Activated CD8-positive, alpha-beta memory T cell treated with anti-CD3 and anti-CD28 coated beads, Interleukin-2, amount 50 U/mL, for 1 hour (primary cell): Measurements from ENCODE around the gene ABTB1.
"Not testable (repeated sequence)": the region's sequence is repeated elsewhere in the genome, so short reads cannot be mapped to it uniquely, and the experiment has no call there.

Experiments used
- DNase-seq: peaks from one replicate; pipeline ENCODE4 v3.0.0-alpha.2; 2020; ENCODE audit errors: extremely low read depth

ABTB1 gene

GRCh38 chr3:127650236-127650635 is 22.5 kb upstream of the ABTB1 start:
- no peak for DNase-seq

DNA sequence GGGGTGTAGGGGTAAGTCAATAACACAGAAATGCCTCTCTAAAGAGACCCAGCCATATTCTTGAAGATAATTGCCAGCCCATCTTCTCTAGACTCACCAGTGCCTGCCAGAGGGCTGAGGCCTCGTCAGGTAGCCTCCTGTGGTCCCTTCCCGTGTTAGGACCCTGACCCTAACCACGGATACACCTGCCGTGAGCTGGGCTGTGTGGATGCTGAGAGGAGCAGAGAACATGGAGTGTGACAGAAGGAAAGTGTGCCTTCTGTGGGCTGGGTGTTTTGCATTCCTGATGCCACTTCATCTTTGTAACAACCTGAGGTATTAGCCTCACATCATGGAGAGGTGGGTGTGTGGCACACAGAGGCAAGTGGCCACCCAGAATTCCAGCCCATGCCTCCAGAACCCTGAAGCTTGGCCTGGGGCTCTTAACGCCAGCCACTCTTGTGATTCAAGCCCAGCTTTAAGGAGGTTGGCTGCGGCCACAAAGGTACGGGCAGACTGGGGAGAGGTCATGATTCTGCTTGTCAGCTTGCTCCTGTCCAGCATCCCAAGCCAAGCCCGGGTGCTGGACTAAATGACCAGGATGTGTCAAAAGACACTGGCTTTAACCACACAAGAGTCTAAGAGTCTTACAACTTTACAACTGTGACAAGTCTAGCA is 21.1 kb upstream of the ABTB1 start:
- no peak for DNase-seq

DNA sequence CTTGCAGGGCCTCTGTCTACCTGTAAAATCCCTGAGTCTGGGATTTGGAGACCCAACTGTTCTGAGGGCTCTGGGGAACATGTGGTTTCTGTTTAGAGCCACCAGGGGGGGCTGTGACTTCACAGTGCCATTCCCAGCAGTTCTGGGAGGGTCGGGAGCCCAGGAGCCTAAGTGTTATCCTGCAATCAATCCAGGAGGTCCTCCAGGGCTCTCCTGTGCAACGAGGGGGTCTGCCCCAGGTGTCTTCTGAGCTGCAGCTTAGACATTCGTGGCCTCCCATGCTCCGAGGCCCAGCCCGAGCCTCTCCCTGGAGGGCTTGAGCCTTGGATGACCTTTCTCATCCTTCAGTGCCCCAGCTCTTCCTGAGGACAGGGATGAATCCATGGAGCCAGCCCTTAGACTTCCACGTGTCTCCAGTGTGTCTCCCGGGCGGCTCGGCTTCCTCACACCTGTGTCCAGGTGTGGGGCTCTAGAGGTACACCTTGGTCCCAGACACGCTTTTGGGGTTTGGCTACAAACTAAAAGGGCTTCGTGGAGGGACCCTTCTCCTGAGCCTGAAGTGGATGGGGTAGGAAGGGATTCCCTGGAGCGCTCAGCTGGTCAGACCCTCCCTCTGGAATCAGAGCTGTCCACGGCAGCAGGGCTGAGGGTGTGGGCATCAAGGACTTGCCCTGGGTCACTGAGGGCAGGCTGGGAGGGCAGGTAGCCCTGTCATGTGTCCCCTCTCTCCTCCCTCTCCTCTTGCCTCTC is 20.3 kb upstream of the ABTB1 start:
- no peak for DNase-seq

GRCh38 chr3:127654374-127654773 is 18.4 kb upstream of the ABTB1 start:
- DNase-seq = no peak

- DNase-seq = not testable (repeated sequence)
Observed at GRCh38 chr3:127654993-127655392, 17.8 kb upstream of the ABTB1 start.

- DNase-seq = no peak
Observed at GRCh38 chr3:127655641-127656040, 17.1 kb upstream of the ABTB1 start.

GRCh38 chr3:127656906-127657305 is 15.8 kb upstream of the ABTB1 start:
- DNase-seq = no peak

DNA sequence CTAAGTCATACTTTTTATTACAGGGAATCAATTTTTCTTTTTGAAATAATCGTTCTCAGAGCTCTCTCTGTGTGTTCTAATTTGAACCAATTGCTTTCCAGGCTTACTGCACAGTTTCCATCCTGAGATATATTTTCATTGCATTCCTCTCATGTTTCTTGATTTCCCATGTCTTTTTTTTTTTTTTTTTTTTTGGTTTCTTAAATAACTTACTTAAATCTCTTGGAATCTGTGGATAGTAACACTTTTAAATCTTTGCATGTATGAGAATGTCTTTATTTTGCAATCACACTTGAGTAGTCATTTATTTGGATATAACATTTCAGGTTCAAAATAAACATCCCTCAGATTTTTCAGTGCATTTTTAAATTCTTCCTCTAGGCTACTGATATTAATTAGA is 14.5 kb upstream of the ABTB1 start:
- DNase-seq = no peak

GRCh38 chr3:127660621-127661251 is 12.0 kb upstream of the ABTB1 start:
- no peak for DNase-seq

DNA sequence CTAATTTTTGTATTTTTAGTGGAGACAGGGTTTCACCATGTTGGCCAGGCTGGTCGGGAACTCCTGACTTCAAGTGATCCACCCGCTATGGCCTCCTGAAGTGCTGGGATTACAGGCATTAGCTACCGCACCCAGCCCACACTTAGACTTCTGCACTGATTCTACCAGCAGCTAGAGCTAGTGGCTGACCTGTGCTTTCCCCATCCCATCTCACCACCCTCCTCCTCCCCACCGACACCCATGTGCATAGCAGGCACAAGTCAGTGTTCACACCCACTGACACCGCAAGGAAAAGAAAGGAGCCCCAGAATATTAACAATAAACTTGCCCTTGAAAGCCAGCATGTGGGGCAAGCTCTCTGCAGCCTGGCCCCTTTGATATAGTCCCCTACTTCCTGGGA is 11.2 kb upstream of the ABTB1 start:
- DNase-seq = no peak

DNA sequence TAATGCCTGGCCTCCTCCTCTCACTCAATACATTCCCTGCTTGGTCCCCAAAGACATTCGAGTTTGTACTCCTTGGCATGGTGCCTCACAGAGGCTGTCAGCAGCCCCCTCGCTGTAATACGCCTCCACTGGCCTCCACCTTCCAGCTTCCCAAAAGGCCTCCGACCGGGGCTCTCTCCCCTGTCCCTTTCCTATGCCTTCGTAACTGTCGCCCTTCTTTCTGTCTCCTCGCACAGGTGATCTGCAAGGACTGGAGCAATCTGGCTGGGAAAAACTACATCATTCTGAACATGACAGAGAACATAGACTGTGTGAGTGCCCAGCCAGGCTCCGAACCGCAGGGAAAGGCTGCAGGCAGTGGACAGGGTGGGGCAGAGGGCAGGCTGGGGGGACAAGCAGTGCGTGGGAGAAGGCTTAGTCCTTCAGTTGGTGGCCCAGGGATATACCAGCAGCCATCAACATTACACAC is 10.7 kb upstream of the ABTB1 start:
- no peak for DNase-seq

DNA sequence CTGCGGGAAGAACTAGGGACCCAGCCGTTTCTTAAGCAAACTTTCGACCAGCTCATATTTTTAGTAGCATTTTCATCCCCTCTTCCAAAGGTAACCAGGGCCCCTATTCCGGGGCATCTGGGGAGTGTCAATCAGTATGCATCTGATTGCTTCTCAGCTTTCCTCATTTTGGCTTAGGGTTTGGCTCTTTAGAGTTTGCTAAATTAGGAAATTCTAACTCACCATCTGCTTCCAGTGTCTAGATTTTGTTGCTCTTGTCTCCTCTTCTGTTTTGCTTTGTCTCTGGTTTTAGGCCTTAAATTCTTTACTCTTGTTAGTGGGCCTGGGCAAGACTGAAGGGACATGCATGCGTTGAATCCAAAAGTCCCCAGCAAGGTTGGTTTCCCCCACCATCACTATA is 9.6 kb upstream of the ABTB1 start:
- no peak for DNase-seq

- no peak for DNase-seq
Observed at GRCh38 chr3:127665165-127665564, 7.6 kb upstream of the ABTB1 start.

DNA sequence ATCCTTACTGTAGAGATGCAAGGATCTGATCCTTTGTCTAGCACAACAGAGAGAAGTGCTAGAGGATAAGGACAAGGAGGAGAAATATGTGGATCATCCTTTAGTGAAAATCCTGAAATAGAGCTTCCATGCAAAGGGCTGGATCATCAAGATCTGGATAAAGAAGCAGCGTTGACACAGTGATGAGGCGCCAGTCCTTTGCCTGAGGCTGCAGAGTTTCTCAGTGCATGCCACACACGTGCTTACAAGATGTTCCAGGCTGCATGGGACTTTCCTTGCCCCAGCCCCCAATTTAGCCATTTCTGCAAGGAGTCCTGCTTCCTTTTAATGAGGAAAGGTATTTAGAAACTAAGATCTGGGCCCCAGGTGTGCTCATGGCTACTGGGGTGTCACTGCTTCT is 7.2 kb upstream of the ABTB1 start:
- no peak for DNase-seq

DNA sequence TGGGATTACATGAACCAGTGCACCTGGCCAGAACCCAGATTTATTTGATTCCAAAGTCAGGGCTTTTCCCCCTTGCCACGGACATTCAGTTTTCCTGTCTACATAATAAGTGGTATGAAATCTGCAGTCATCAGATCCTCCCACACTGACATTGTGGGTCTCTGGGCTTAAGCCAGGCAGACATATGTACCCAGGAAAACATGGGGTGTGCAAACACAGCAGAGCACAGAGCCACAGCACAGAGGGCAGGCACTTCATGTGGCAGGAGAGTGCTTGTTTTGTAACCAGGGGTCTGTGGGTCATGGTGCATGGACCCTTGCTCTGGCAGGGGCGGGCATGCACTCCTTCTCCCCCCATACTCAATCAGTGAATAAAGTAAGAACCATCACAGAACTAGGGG is 6.1 kb upstream of the ABTB1 start:
- no peak for DNase-seq

GRCh38 chr3:127667119-127667681 is 5.6 kb upstream of the ABTB1 start:
- DNase-seq = no peak

DNA sequence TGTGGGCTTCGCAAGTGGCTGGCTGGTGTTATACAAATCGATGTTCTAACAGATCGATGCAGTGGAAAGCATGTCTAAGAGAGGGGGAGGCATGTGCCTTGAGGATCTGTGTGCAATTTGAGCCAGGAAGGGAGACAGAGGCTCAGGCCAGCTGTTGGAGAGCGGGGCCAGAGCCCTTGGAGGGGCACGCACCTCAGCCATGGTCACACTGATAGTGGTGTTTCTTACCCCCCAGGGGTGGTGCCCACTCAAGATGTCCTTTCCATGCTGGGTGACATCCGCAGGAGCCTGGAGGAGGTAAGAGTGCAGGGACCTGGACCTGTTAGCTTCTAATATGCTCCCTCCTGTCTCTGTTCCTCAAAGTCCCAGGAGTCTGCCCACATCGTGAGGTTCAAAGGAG is 3.8 kb upstream of the ABTB1 start:
- no peak for DNase-seq

GRCh38 chr3:127669541-127670228 is 3.1 kb upstream of the ABTB1 start:
- no peak for DNase-seq

DNA sequence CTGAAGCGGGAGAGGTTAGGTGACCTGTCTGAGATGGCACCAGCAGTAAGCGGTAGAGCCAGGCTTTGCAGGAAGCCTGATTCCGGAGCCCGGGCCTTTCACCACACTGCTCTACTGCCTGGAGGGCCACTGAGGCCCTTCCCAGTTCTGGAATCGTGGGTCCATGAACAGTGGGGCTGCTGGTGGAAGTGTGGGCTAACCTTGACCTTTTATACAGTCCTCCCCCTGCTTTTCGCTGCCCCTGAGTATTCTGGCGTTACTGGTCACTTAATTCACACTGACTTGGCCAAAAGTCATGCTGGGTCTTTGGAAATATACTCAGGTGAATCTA is 2.6 kb upstream of the ABTB1 start:
- no peak for DNase-seq

DNA sequence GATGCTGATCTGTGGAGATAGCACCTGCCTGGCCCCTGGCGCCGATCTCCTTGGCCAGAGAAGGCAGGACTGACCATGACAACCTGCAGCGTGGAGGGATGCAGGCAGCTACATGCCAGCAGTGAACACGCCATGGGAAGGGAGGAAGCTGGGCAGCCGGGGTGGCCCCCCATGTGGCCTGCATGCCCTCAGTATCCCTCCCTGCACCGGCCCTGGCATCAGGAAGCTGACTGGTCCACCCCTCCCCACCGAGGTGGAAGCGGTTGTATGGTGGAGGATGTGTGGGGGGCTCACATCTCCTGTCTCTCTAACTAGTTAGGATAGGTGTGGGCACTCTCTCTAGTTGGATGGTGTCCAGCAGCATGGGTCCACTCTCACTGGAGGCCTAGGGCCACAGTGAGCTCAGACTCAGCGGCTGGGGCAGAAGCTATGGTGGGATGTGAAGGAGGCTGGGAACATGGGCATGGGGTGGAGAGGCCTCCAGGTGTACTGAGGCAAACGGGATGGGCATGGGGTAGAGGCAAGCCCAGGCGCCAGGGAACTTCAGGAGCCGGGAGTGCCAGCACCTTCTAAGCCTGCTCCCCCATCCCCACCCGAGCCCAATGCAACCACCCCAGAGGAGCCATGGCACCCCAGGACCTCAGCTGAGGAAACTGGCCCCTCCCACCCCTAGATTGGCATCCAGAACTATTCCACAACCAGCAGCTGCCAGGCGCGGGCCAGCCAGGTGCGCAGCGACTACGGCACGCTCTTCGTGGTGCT is 1.8 kb upstream of the ABTB1 start:
- no peak for DNase-seq
